ENCODE data around the gene USP24.

DNA sequence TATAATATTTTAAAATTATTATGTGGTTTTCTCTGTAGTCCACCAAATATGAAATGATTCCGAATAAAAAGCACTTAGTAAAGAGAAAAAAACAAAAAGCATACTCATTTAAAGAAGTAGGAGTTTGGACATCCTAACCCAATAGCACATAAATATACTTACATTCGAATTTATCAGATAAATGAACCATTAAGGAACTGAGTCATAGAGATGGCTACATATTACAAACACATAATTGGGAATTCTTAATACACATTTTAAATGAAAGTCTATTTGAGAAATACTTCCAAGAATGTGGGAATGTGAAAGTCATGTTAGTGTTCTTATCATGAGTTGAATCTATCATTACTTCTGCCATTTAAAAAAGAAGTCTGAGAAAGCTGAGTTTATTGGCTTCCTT is 75.0 kb downstream of the USP24 start:
- TF ChIP-seq, protein P1, sequence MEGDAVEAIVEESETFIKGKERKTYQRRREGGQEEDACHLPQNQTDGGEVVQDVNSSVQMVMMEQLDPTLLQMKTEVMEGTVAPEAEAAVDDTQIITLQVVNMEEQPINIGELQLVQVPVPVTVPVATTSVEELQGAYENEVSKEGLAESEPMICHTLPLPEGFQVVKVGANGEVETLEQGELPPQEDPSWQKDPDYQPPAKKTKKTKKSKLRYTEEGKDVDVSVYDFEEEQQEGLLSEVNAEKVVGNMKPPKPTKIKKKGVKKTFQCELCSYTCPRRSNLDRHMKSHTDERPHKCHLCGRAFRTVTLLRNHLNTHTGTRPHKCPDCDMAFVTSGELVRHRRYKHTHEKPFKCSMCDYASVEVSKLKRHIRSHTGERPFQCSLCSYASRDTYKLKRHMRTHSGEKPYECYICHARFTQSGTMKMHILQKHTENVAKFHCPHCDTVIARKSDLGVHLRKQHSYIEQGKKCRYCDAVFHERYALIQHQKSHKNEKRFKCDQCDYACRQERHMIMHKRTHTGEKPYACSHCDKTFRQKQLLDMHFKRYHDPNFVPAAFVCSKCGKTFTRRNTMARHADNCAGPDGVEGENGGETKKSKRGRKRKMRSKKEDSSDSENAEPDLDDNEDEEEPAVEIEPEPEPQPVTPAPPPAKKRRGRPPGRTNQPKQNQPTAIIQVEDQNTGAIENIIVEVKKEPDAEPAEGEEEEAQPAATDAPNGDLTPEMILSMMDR (IDR thresholded peaks at IDR 0.05): no peak
- TF ChIP-seq EZH2 (IDR thresholded peaks at IDR 0.05; ENCODE audit: borderline replicate concordance, insufficient read depth, low read depth, low read length, poor library complexity, severe bottlenecking): no peak

All from B cell (primary cell).